Sciatic nerve (tissue), 2 donors: Measurements from ENCODE around the gene SLC35G3. TPM values are rescaled to one million over a fixed set of nuclear protein-coding genes. Genes with fewer than 3 reads are reported as not detected.
A peak's percentile ranks its signal among the peaks of the same experiment; 100 is the strongest.
"Not testable (repeated sequence)": the region's sequence is repeated elsewhere in the genome, so short reads cannot be mapped to it uniquely, and the experiment has no call there.

ENCODE experiments used
- ATAC-seq: fragments of 200-7000 bp; cut with Tn5 transposase; one replicate; pipeline ENCODE4 v1.9.1; 2020; ENCODE audit warnings: mild to moderate bottlenecking, moderate library complexity
- DNase-seq: peaks from one replicate; pipeline ENCODE4 v3.0.0-alpha.2; 2020; ENCODE audit warnings: low spot score
- intact Hi-C: fragments of 100-400 bp; cut with DNase I; formaldehyde crosslinking; loops from one replicate; pipeline ENCODE4 v1.14.2; 2022
- total RNA-seq: library from RNA; stranded (reverse); fragmentation: NEBNext Ultra II Directional; extraction: Animal tissue kit (Norgen Biotek cat#: 25700); gene quantifications from one replicate; pipeline ENCODE4 v1.2.1, GENCODE V29; 2021
- donor health status: DM: no; HTN: no; CAD: no.
- donor health status: DM: no; HTN: no; CAD: no.

SLC35G3 gene
- total RNA-seq, 1 donor from 2014 or later, result not detected

- DNase-seq (no peak), ATAC-seq (no peak)
- intact Hi-C loops, result no loop called here
These were observed 20.0 kb upstream of the SLC35G3 start for GRCh38 chr17:35214192-35214591.

- intact Hi-C loops, result no loop called here
- DNase-seq (no peak), ATAC-seq (no peak)
These were observed 19.3 kb upstream of the SLC35G3 start for GRCh38 chr17:35213412-35213940.

- ATAC-seq, result no peak
- no peak for DNase-seq
- intact Hi-C loops, result no loop called here
These were observed 18.5 kb upstream of the SLC35G3 start for GRCh38 chr17:35212668-35213067.

- ATAC-seq (no peak), DNase-seq (no peak)
- intact Hi-C loops, result no loop called here
These were observed 16.5 kb upstream of the SLC35G3 start for GRCh38 chr17:35210741-35211140.

GRCh38 chr17:35202582-35202981, 8.4 kb upstream of the SLC35G3 start:
- intact Hi-C loops, ATAC-seq, DNase-seq: not testable (repeated sequence)

- intact Hi-C loops, DNase-seq, ATAC-seq: not testable (repeated sequence)
These were observed 869 bp upstream of the SLC35G3 start for GRCh38 chr17:35195062-35195461.

- intact Hi-C loops, result no loop called here
- no peak for DNase-seq
- no peak for ATAC-seq
These were observed 1.5 kb downstream of the SLC35G3 start for GRCh38 chr17:35192708-35193107.

- ATAC-seq (no peak), DNase-seq (no peak)
- intact Hi-C loops, result no loop called here
These were observed 3.0 kb downstream of the SLC35G3 start for GRCh38 chr17:35191001-35191695.

- no peak for DNase-seq
- no peak for ATAC-seq
- intact Hi-C loops, result loop anchor here (10.0 kb wide), 1 partner anchor 356 kb away; no protein-coding TSS in a partner anchor
These were observed 4.9 kb downstream of the SLC35G3 start for GRCh38 chr17:35189291-35189690.

- ATAC-seq, result no peak
- no peak for DNase-seq
- intact Hi-C loops, result loop anchor here (10.0 kb wide), 1 partner anchor 357 kb away; no protein-coding TSS in a partner anchor
These were observed 6.1 kb downstream of the SLC35G3 start for GRCh38 chr17:35188111-35188510.

GRCh38 chr17:35187481-35187880, 6.7 kb downstream of the SLC35G3 start:
- intact Hi-C loops, result loop anchor here (10.0 kb wide), 1 partner anchor 357 kb away; no protein-coding TSS in a partner anchor
- no peak for ATAC-seq
- DNase-seq, result no peak

- ATAC-seq (no peak), DNase-seq (no peak)
- intact Hi-C loops, result loop anchor here (10.0 kb wide), 1 partner anchor 359 kb away; no protein-coding TSS in a partner anchor
These were observed 8.3 kb downstream of the SLC35G3 start for GRCh38 chr17:35185849-35186248.

GRCh38 chr17:35184274-35184673, 9.9 kb downstream of the SLC35G3 start:
- intact Hi-C loops, result loop anchor here (10.0 kb wide), 1 partner anchor 361 kb away; no protein-coding TSS in a partner anchor
- DNase-seq (no peak), ATAC-seq (no peak)

GRCh38 chr17:35183332-35183731, 10.9 kb downstream of the SLC35G3 start:
- ATAC-seq (no peak), DNase-seq (no peak)
- intact Hi-C loops, result loop anchor here (10.0 kb wide), 1 partner anchor 361 kb away; no protein-coding TSS in a partner anchor

- intact Hi-C loops, ATAC-seq: not testable (repeated sequence)
These were observed 14.8 kb downstream of the SLC35G3 start for GRCh38 chr17:35179379-35179778.

GRCh38 chr17:35176897-35177296, 17.3 kb downstream of the SLC35G3 start:
- no peak for ATAC-seq
- intact Hi-C loops, result no loop called here
- no peak for DNase-seq

More at GRCh38 chr17:35179379-35179778, 14.8 kb downstream of the SLC35G3 start:
- not testable (repeated sequence) for DNase-seq

- intact Hi-C loops, result no loop called here
- ATAC-seq (no peak), DNase-seq (no peak)
These were observed 18.4 kb downstream of the SLC35G3 start for GRCh38 chr17:35175638-35176415.

- intact Hi-C loops, result no loop called here
- ATAC-seq, result no peak
- no peak for DNase-seq
These were observed 19.3 kb downstream of the SLC35G3 start for GRCh38 chr17:35174835-35175334.

- intact Hi-C loops, ATAC-seq: not testable (repeated sequence)
- peak; percentile 7 for DNase-seq
These were observed 21.9 kb downstream of the SLC35G3 start for GRCh38 chr17:35172321-35172720.
